ENCODE results near the gene WNT7B. TPM values are rescaled to one million over a fixed set of nuclear protein-coding genes. Genes with fewer than 3 reads are reported as not detected.
A peak's percentile ranks its signal among the peaks of the same experiment; 100 is the strongest.

WNT7B gene
- polyA plus RNA-seq, 4 donors: 0.03 to 0.22 (median 0.03) TPM; not detected in 1

GRCh38 chr22:46010207-46010867 is 33.4 kb upstream of the WNT7B start:
- no peak overlapping the region for H3K27ac ChIP-seq (ENCODE audit: low read depth in 1 of 3, low read length in 2 of 3)
- no peak overlapping the region for H3K4me3 ChIP-seq (ENCODE audit: low read depth in 1 of 3, low read length in 3 of 3)
- no peaks in the 10 kb centered on the region for H3K36me3 ChIP-seq (ENCODE audit: control insufficient read depth in 3 of 3, insufficient read depth in 2 of 3, low read depth in 1 of 3, low read length in 3 of 3)
- FAIRE-seq (no peak), DNase-seq (no peak)
- peaks cover 0 to 15% of the 10 kb centered on the region in 2 donors for H3K9me3 ChIP-seq (ENCODE audit: control insufficient read depth in 2 of 2, insufficient read depth in 1 of 2, low read depth in 1 of 2, low read length in 1 of 2)
- H3K4me1 ChIP-seq (ENCODE audit: control insufficient read depth in 3 of 3, insufficient read depth in 2 of 3, low read depth in 1 of 3, low read length in 2 of 3): peaks cover 3 to 40% (median 7%) of the 10 kb centered on the region in 3 donors
- H3K27me3 ChIP-seq (ENCODE audit: control insufficient read depth in 3 of 3, insufficient read depth in 3 of 3, low read length in 3 of 3): no peaks in the 10 kb centered on the region
- 83 to 86% (median 84%) methylated on average over 8 of the region's 8 CpGs for WGBS, 3 donors

GRCh38 chr22:46009730-46010129 is 32.8 kb upstream of the WNT7B start:
- H3K4me1 ChIP-seq (ENCODE audit: control insufficient read depth in 3 of 3, insufficient read depth in 2 of 3, low read depth in 1 of 3, low read length in 2 of 3): peaks cover 3 to 35% (median 7%) of the 10 kb centered on the region in 3 donors
- 95 to 98% (median 95%) methylated on average over 5 of the region's 5 CpGs for WGBS, 3 donors

GRCh38 chr22:46008836-46009596 is 32.1 kb upstream of the WNT7B start:
- no peak for FAIRE-seq
- 91 to 95% (median 93%) methylated on average over 9 of the region's 9 CpGs for WGBS, 3 donors
- no peak overlapping the region for H3K4me3 ChIP-seq (ENCODE audit: low read depth in 1 of 3, low read length in 3 of 3)
- DNase-seq: no peak
- no peak overlapping the region for H3K27ac ChIP-seq (ENCODE audit: low read depth in 1 of 3, low read length in 2 of 3)
- peaks cover 0 to 15% of the 10 kb centered on the region in 2 donors for H3K9me3 ChIP-seq (ENCODE audit: control insufficient read depth in 2 of 2, insufficient read depth in 1 of 2, low read depth in 1 of 2, low read length in 1 of 2)
- peaks cover 3 to 28% (median 7%) of the 10 kb centered on the region in 3 donors for H3K4me1 ChIP-seq (ENCODE audit: control insufficient read depth in 3 of 3, insufficient read depth in 2 of 3, low read depth in 1 of 3, low read length in 2 of 3)
- H3K27me3 ChIP-seq (ENCODE audit: control insufficient read depth in 3 of 3, insufficient read depth in 3 of 3, low read length in 3 of 3): no peaks in the 10 kb centered on the region
- no peaks in the 10 kb centered on the region for H3K36me3 ChIP-seq (ENCODE audit: control insufficient read depth in 3 of 3, insufficient read depth in 2 of 3, low read depth in 1 of 3, low read length in 3 of 3)

More at GRCh38 chr22:46009730-46010129, 32.8 kb upstream of the WNT7B start:
- no peak for FAIRE-seq
- no peak for DNase-seq
- H3K27ac ChIP-seq (ENCODE audit: low read depth in 1 of 3, low read length in 2 of 3): no peak overlapping the region
- peaks cover 0 to 15% of the 10 kb centered on the region in 2 donors for H3K9me3 ChIP-seq (ENCODE audit: control insufficient read depth in 2 of 2, insufficient read depth in 1 of 2, low read depth in 1 of 2, low read length in 1 of 2)
- no peak overlapping the region for H3K4me3 ChIP-seq (ENCODE audit: low read depth in 1 of 3, low read length in 3 of 3)
- H3K27me3 ChIP-seq (ENCODE audit: control insufficient read depth in 3 of 3, insufficient read depth in 3 of 3, low read length in 3 of 3): no peaks in the 10 kb centered on the region
- no peaks in the 10 kb centered on the region for H3K36me3 ChIP-seq (ENCODE audit: control insufficient read depth in 3 of 3, insufficient read depth in 2 of 3, low read depth in 1 of 3, low read length in 3 of 3)

GRCh38 chr22:46008291-46008690 is 31.3 kb upstream of the WNT7B start:
- no peaks in the 10 kb centered on the region for H3K27me3 ChIP-seq (ENCODE audit: control insufficient read depth in 3 of 3, insufficient read depth in 3 of 3, low read length in 3 of 3)
- FAIRE-seq: no peak
- peaks cover 0 to 15% of the 10 kb centered on the region in 2 donors for H3K9me3 ChIP-seq (ENCODE audit: control insufficient read depth in 2 of 2, insufficient read depth in 1 of 2, low read depth in 1 of 2, low read length in 1 of 2)
- no peak for DNase-seq
- no peak overlapping the region for H3K4me3 ChIP-seq (ENCODE audit: low read depth in 1 of 3, low read length in 3 of 3)
- H3K36me3 ChIP-seq (ENCODE audit: control insufficient read depth in 3 of 3, insufficient read depth in 2 of 3, low read depth in 1 of 3, low read length in 3 of 3): no peaks in the 10 kb centered on the region
- peak overlapping the region in 2 of 3 donors; percentile 56 to 90 for H3K27ac ChIP-seq (ENCODE audit: low read depth in 1 of 3, low read length in 2 of 3)
- WGBS, 3 donors: 50 to 70% (median 58%) methylated on average over 3 of the region's 3 CpGs
- H3K4me1 ChIP-seq (ENCODE audit: control insufficient read depth in 3 of 3, insufficient read depth in 2 of 3, low read depth in 1 of 3, low read length in 2 of 3): peaks cover 3 to 28% (median 7%) of the 10 kb centered on the region in 3 donors

GRCh38 chr22:46007848-46008261 is 30.9 kb upstream of the WNT7B start:
- peaks cover 3 to 24% (median 3%) of the 10 kb centered on the region in 3 donors for H3K4me1 ChIP-seq (ENCODE audit: control insufficient read depth in 3 of 3, insufficient read depth in 2 of 3, low read depth in 1 of 3, low read length in 2 of 3)
- FAIRE-seq (no peak), DNase-seq (no peak)
- no peaks in the 10 kb centered on the region for H3K36me3 ChIP-seq (ENCODE audit: control insufficient read depth in 3 of 3, insufficient read depth in 2 of 3, low read depth in 1 of 3, low read length in 3 of 3)
- H3K9me3 ChIP-seq (ENCODE audit: control insufficient read depth in 2 of 2, insufficient read depth in 1 of 2, low read depth in 1 of 2, low read length in 1 of 2): peaks cover 0 to 15% of the 10 kb centered on the region in 2 donors
- peak overlapping the region in 2 of 3 donors; percentile 56 to 90 for H3K27ac ChIP-seq (ENCODE audit: low read depth in 1 of 3, low read length in 2 of 3)
- 63 to 84% (median 81%) methylated on average over 25 of the region's 25 CpGs for WGBS, 3 donors
- no peaks in the 10 kb centered on the region for H3K27me3 ChIP-seq (ENCODE audit: control insufficient read depth in 3 of 3, insufficient read depth in 3 of 3, low read length in 3 of 3)
- H3K4me3 ChIP-seq (ENCODE audit: low read depth in 1 of 3, low read length in 3 of 3): no peak overlapping the region

- peak in 1 of 2 donors; percentile 53 for DNase-seq
- H3K9me3 ChIP-seq (ENCODE audit: control insufficient read depth in 2 of 2, insufficient read depth in 1 of 2, low read depth in 1 of 2, low read length in 1 of 2): peaks cover 0 to 15% of the 10 kb centered on the region in 2 donors
- FAIRE-seq: no peak
- peak overlapping the region; percentile 13 to 90 (median 33) for H3K27ac ChIP-seq (ENCODE audit: low read depth in 1 of 3, low read length in 2 of 3)
- no peak overlapping the region for H3K4me3 ChIP-seq (ENCODE audit: low read depth in 1 of 3, low read length in 3 of 3)
- no peaks in the 10 kb centered on the region for H3K27me3 ChIP-seq (ENCODE audit: control insufficient read depth in 3 of 3, insufficient read depth in 3 of 3, low read length in 3 of 3)
- peaks cover 0 to 18% (median 3%) of the 10 kb centered on the region in 3 donors for H3K4me1 ChIP-seq (ENCODE audit: control insufficient read depth in 3 of 3, insufficient read depth in 2 of 3, low read depth in 1 of 3, low read length in 2 of 3)
- 37 to 48% (median 45%) methylated on average over 34 to 36 of the region's 36 CpGs for WGBS, 3 donors
- no peaks in the 10 kb centered on the region for H3K36me3 ChIP-seq (ENCODE audit: control insufficient read depth in 3 of 3, insufficient read depth in 2 of 3, low read depth in 1 of 3, low read length in 3 of 3)
These were observed 30.3 kb upstream of the WNT7B start for GRCh38 chr22:46007003-46007847.

- Histone ChIP-seq H3K9me3 (ENCODE audit: control insufficient read depth in 2 of 2, insufficient read depth in 1 of 2, low read depth in 1 of 2, low read length in 1 of 2) (peaks cover 0 to 15% of the 10 kb centered on the region in 2 donors), H3K4me3 (ENCODE audit: low read depth in 1 of 3, low read length in 3 of 3) (no peak overlapping the region), H3K4me1 (ENCODE audit: control insufficient read depth in 3 of 3, insufficient read depth in 2 of 3, low read depth in 1 of 3, low read length in 2 of 3) (peaks cover 0 to 12% (median 3%) of the 10 kb centered on the region in 3 donors), H3K27ac (ENCODE audit: low read depth in 1 of 3, low read length in 2 of 3) (peak overlapping the region in 1 of 3 donors; percentile 90), H3K36me3 (ENCODE audit: control insufficient read depth in 3 of 3, insufficient read depth in 2 of 3, low read depth in 1 of 3, low read length in 3 of 3) (no peaks in the 10 kb centered on the region), H3K27me3 (ENCODE audit: control insufficient read depth in 3 of 3, insufficient read depth in 3 of 3, low read length in 3 of 3) (no peaks in the 10 kb centered on the region)
- DNase-seq (peak; percentile 84 to 92), FAIRE-seq (no peak)
- WGBS, 3 donors: 27 to 31% (median 30%) methylated on average over 18 to 26 of the region's 26 CpGs
These were observed 29.5 kb upstream of the WNT7B start for GRCh38 chr22:46006379-46007002.
